Central memory CD4-positive, alpha-beta T cell (primary cell): ENCODE data around the gene DDTL.
A peak's percentile ranks its signal among the peaks of the same experiment; 100 is the strongest.
"Not testable (repeated sequence)": the region's sequence is repeated elsewhere in the genome, so short reads cannot be mapped to it uniquely, and the experiment has no call there.

Experiments
- DNase-seq: peaks from one replicate; pipeline ENCODE4 v3.0.0; 2022
- total RNA-seq, 3 experiments: gene quantifications; one replicate each; lab custom pipeline; 2026; lab: John Stamatoyannopoulos, UW

The DDTL gene
- 2.1 to 5.0 (median 2.1) reads per million in 3 experiments for total RNA-seq

DNA sequence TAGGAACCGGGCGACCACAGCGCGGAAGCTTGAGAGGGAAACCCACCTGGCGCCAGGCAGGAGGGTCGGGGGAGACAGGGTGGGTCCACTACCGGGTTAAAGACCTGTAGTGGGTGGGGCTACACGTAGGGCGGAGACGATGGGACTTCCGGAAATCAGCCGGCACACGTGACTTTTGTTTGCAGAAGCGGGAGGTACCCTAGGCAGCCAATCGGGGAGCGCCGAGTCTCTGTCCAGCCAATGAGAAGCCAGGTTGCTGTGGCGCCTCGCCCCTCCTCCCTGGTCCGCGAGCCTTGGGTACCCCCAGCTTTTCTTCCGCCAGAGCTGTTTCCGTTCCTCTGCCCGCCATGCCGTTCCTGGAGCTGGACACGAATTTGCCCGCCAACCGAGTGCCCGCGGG, at the start of gene DDTL:
Gene DDTL (plus strand): TSS at position 321 of the 400 bp plus-strand sequence. CDS start 27 bp downstream, at position 348.
- DNase-seq = not testable (repeated sequence)

DNA sequence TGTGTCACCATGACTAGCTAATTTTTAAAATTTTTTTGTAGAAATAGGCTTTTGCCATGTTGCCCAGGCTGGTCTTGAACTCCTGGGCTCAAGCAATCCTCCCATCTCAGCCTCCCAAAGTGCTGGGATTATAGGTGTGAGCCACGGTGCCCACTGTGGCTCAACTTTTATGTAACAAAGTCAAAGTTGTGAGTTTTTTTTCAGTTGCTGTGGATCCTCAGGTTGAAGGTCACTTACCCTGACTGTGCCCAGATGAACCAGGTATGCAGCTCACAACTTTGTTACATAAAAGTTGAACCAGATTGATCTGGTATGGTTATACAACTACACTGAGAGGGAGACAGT, 46.4 kb upstream of the DDTL start:
- not testable (repeated sequence) for DNase-seq

DNA sequence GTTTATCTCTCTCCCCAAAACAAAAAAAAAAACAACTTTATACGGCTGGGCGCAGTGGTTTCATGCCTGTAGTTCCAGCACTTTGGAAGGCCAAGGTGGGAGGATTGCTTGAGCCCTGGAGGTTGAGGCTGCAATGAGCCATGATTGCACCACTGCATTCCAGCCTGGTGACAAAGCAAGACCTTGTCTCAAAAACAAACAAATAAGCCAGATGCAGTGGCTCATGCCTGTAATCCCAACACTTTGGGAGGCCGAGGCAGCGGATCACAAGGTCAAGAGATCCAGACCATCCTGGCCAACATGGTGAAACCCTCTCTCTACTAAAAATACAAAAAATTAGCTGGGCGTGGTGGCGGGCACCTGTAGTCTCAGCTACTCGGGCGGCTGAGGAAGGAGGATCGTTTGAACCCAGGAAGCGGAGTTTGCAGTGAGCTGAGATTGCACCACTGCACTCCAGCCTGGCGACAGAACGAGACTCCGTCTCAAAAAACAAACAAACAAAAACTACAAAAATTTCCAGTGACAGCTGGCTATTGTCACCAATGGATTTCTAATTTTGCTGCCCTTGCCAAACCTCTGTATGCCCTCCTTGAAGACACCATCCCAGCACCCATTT, 45.0 kb upstream of the DDTL start:
- not testable (repeated sequence) for DNase-seq

DNA sequence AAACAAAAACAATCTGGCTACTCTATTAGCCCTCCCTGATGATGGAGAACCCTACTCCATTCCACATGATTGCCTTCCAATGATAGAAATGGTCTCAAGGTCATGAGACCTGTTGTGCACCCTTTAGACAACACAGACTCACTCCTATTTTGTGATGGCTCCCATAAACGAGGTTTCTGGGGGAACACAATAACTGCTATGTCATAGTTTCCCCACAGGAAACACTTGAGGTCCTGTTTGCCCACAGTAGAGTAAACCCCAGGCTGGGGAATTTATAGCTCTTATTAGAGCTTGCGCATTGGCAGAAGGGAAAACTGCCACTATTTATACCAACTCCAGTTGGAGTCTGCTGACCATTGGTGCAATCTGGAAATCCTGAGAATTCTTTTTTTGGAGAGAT, 43.8 kb upstream of the DDTL start:
- DNase-seq = no peak

DNA sequence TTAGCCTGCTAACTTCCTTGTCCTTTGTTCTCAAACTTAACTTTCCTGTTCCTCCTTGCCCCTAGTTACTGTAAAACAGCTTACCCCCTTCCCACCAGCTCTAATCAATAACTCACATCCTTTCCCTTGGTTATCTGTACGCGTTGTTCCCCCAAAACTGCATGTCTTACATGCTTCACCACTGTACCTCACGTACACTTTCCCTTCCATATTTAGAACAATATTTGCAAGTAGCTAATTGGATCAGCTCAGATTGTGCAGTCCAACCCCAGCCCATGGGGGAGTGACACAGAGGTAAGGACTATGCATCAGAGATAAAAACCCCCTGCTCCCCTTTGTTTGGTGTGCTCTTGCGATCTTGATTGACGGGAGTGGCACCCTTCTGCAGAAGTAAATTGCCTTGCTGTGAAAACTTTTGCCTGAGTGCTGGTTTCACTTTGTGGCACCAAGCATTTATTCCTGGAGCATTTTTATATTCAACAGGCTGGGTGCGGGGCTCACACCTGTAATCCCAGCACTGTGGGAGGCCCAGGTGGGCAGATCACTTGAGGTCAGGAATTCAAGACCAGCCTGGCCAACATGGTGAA, 41.6 kb upstream of the DDTL start:
- no peak for DNase-seq

DNA sequence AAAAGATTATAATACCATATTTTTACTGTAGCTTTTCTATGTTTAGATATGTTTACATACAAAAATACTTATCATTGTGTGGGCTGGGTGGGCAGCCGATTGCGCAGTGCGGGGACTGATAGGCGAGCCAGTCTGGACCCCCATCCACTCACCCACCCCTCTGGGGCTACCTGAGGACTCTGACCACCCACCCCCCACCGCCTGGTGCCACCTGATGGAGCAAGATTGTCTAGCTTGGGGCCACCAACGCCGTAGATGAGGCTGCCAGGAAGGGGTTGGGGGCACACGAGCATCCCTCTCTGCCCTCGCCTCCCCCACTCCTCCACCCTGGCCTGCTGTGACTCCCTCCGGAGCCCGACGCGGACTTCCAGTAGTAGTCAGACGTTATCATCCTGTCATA, 40.1 kb upstream of the DDTL start:
- no peak for DNase-seq

DNA sequence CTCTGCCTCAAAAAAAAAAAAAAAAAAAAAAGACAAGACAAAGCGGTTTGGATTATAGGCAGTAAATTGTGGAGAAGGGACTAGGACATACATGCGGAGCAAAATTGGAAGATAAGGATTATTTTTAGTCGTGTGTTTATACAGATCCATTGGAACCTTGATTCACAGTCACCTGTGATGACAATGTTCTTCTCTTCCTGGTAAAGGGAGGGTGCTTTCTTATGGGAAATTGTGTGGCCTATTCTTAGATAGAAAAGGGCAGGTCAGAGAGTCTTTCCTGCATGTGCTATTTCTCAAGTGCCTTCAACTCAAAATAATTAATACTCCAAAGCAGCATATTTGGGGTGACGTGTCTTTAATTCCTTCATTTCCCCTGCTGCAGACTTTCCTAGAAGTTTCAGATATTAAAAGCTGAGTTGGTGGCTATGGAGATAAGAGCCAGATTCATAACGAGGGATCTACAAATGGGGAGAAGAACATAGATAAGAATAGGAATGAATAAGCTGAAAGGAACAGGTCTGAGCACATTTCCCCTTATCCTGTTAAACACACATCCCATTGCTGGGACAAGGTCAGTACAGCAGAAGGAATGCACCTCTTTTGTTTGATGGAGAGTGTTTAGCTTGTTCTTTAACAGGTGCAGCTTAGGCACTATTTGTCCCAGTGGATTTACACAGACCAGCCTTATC, 28.2 kb upstream of the DDTL start:
- DNase-seq = no peak

DNA sequence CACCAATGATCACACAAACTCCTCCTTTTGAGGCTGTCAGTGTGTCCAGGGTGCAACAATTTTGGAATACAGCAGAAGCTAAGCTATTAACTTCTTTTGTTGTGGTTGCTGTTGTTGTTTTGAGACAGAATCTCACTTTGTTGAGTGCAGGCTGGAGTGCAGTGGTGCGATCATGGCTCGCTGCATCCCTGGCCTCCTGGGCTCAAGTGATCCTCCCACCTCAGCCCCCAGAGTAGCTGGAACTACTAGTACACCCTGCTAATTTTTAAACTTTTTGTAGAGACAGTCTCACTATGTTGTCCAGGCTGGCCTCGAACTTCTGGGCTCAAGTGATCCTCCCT, 27.7 kb upstream of the DDTL start:
- no peak for DNase-seq

DNA sequence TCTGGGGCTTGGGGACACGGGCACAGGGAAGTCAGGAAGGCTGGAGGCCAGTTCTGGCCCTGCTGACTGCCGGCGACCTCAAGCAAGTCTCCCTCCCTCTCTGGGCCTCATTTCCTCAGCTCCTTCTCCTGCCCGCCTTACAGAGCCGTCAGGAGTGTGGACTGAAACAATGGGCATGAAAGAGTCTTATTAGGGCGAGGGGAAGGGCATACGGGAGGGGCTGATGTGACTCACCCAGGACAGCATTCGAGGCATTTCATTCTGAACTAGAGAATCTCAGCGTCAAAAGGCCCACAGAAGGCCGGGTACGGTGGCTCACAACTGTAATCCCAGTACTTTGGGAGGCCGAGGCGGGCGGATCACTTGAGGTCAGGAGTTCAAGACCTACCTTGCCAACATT, 26.5 kb upstream of the DDTL start:
- not testable (repeated sequence) for DNase-seq

DNA sequence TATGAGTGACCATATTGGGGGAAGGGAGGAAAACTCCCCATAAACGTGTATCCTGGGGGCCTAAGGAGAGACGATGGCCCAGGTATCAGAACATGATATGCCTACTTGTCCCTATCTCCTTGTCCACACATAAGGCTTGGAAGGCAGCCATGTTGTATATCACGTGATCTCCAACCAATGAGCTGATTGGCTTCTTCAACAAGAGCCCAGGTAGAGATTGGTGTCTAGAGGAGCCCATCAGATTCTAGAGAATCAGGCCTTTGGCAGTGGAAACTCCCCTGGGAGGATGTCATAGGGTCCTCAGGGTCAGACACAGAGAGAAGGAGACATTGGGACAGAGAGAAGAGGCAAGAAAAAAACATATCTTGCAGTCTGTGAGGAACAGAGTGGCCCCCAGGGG, 19.3 kb upstream of the DDTL start:
- DNase-seq = not testable (repeated sequence)

DNA sequence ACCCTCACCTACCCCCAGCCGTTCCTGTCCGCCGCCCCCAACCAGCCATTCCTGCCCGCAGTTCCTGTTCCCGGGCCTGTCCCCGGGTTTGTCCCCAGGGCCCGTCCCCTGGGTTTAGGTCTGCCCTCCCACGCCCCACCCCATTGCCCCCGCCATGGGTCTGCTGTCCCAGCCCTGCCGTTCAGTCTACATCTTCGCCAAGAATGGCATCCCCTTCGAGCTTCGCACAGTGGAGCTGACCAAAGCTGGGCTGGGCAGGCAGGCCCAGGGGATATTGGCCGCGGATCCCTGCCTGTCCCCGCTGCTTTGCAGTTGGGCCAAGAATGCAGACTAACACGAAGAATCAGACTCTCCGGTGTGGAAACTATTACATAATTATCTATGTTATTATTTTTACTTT, 16.9 kb upstream of the DDTL start:
- not testable (repeated sequence) for DNase-seq

DNA sequence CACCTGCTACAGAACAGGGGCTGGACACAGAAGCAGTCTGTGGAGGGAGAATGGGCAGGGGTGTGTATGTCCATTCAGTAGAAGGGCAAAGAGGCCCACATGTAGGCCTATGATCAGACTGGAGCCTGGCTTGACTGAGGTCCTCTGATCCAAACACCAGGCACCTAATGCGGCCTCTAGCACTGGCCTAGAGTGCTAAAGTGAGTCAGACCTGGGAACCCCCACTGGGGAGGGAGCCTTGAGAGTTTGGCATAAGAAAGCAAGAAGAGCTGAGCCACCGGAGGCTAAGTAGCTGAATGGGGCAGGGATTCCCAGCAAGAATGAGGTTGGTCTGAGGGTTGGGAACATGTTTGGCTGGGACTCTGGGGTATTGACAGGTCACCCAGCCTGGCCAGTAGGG, 15.3 kb upstream of the DDTL start:
- not testable (repeated sequence) for DNase-seq

DNA sequence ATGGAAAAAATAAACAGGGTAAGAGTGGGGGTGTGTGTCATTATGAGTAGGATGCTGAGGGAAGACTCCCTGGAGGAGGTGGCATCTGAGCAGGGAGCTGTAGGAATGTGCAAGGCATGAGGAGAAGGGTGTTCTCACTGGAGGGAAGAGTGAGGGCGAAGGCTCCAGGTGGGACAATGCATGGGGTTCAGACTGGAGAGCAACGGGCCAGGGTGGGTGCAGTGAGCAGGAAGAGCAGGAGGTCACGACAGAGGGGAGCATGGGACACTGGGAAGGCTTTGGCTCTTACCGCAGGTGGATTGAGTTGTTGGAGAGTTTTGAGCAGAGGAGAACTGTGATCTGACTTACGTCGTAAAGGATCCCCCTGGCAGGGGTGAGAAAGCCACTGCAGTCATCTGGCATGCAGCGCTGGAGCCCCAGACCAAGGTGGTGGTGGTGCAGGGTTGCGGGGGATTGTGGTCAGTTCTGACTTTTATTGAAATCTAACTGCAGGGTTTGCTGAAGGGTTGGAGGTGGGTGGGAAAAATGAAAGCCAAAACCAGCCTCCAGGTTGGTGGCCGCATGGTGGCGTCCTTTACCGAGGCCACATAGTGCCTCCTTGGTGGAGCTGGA, 13.8 kb upstream of the DDTL start:
- DNase-seq = not testable (repeated sequence)

DNA sequence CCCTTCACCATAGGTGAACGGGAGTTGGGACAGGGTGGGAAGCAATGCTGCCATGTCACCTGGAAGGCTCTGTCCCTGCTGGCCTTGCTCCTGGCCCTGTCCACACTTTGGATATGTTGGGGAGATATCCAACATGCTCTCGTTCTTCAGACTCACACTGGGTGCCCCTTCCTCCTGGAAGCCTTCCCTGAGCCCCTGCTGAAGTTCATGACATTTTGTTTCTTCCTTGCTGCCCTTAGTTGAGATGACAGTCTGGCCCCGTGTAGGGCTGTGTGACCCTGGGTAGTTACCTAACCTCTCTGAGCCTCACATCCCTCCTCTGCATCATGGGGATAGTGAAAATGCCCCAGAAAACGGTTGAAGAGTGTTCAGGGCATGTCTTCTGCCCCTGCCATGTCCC, 13.2 kb upstream of the DDTL start:
- DNase-seq = not testable (repeated sequence)

DNA sequence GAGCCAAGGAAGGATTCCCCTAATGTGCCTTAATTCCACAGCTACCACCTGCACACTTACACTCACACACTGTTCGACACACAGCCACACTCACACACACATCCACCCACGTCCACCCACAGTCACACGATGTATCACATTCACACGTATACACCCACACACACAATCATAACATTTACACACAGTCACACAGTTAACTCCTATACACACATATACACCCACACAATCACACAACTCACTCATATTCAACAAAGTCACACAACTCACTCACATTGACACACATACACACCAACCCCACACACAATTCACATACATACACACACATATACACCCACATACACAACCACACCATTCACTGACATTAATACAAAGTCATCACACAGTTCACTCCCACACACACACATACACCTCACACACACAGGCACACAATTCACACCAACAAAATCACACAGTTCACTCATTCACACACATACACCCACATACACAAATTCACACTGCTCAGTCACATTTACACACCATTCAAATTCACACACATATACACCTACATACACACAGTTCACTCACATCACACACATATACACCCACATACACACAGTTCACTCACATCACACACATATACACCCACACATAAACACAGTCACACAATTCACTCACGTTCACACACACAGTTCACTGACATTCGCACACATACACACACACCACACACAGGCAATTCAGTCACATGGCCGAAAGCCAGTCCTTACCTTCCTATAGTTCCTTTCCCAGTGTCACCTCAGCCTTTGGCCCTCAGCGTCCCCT, 12.3 kb upstream of the DDTL start:
- DNase-seq = not testable (repeated sequence)

DNA sequence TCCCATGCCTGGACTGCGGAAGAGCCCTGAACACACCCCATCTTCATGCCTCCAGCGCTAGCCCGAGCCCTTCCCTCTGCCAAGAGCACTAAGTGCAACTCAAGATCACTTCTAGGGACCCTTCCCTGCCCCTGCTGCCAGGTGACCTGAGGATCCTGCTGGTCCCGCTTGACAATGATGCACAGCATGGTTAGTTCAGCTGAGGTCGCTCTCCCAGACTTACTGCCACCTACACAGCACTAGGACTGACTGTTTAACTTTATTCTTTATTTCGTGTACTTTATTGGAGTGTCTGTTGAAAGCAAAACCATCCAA, 11.7 kb upstream of the DDTL start:
- not testable (repeated sequence) for DNase-seq

DNA sequence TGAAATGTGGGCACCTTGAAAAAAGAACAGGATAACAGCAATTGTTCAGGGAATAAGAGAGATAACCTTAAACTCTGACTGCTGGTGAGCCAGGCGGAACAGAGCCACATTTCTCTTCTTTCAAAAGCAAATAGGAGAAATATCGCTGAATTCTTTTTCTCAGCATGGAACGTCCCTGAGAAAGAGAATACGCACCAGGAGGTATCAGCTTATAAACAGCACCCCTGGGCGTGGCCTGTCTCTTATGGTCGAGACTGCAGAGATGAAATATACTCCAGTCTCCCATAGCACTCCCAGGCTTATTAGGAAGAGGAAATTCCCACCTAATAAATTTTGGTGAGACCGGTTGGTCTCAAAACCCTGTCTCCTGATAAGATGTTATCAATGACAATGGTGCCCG, 10.8 kb upstream of the DDTL start:
- DNase-seq = not testable (repeated sequence)

DNA sequence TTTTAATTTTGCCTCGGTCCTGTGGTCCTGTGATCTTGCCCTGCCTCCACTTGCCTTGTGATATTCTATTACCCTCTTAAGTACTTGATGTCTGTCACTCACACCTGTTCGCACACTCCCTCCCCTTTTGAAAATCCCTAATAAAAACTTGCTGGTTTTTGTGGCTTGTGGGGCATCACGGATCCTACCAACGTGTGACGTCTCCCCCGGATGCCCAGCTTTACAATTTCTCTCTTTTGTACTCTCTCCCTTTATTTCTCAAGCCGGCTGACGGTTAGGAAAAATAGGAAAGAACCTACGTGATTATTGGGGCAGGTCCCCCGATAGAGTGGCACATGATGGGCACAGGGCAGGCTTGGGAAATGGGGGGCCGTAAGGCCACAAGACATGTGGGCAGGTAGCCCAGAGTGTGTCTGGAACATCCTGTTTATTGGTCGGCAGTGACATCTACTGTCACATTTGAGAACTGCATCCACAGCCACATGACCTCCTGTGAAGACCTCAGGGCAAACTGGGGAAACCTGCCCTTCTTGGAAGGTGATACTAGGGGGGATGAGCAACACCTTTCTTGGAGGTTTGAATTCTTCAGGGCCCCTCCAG, 10.3 kb upstream of the DDTL start:
- DNase-seq = peak; percentile 64

DNA sequence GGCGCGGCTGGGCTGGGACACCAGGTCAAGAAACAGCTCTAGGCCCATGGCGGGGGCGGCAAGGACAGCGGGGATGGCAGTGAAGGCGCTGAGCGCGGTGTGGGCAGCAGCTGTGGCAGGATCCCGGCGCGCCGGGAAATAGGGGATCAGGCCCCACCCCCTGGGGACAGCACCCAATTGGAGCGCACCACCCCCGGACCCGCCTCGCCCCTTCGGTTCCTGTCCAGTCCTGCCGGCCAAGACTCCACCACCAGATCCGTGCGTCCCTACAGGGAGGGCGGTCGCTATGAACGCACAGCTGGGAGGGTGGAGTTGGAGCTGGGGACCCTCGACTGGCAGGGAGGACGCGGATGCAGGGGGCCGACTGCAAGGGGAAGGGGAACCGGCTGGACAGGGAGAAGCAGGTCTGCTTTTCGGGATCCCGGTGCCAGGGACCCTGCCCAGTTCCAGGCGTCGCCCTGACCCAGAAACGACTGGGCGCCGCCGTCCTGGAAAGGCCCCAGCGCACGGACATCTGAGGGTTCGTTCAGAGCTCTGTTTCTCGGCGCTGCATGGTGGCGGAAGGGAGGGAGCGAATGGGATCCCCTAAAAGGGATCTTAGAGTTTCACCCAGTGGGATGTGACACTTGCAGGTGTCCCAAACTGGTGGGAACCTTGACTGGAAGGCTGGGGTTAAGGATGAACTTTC, 5.5 kb upstream of the DDTL start, which contains the start of gene GSTT2B:
Gene GSTT2B (minus strand): TSS at position 112 of the 688 bp plus-strand sequence. CDS start 64 bp downstream, at position 48.
- not testable (repeated sequence) for DNase-seq

DNA sequence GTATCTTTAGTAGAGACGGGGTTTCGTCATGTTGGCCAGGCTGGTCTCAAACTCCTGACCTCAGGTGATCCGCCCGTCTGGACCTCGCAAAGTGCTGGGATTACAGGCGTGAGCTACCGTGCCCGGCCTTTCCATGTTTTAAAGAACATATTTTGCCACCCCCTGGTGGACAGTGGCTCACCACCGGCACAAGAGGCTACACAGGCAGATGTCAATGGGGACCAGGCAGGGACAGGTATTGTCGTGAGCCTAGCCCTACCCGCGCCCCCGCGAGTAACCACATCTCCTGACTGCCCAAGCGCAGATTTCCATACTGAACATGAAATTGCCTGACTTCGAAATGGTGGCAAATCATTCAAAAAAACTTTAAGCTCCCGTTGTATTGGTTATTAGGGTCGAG, 594 bp upstream of the DDTL start:
- DNase-seq = not testable (repeated sequence)

DNA sequence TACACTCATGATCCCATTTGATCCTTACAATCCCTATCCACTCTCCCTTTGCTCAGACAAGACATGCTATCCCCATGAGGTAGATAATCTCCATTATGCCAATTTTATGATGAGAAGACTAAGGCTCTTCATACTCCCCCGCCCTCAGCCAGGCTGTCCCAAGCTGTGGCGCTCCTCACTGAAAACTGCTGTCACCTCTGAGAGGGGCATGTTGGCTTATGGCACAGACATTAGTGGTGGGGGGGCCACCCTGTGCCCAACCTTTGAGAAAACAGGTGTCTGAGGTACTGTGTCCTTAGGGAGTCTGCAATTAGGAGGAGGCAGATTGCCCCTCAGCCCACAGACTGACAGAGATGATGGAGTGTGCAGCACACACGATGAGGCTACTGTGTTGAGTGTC, 2.4 kb downstream of the DDTL start:
- no peak for DNase-seq

DNA sequence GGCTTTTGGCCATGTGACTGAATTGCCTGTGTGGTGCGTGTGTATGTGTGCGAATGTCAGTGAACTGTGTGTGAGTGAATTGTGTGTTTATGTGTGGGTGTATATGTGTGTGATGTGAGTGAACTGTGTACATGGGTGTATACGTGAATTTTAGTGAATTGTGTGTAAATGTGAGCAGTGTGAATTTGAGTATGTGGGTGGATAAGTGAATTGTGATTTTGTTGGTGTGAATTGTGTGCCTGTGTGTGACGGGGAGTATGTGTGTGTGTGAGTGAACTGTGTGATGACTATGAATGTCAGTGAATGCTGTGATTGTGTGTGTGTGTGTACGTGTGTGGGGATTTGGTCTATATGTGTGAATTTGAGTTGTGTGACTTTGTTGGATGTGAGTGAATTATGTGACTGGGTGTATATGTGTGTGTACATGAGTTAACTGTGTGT, 3.5 kb downstream of the DDTL start:
- DNase-seq = no peak
